Activated CD4-positive, alpha-beta T cell treated with anti-CD3 and anti-CD28 coated beads for 24 hours (primary cell): ENCODE results near the gene C3orf18.
"Not testable (repeated sequence)": the region's sequence is repeated elsewhere in the genome, so short reads cannot be mapped to it uniquely, and the experiment has no call there.

ENCODE experiments used
- DNase-seq, 2 donors: peaks; one replicate each; pipeline ENCODE4 v3.0.0-alpha.2; 2020; ENCODE audit warnings: low read depth in 2 of 2

The C3orf18 gene

GRCh38 chr3:50523279-50523811 is 44.2 kb downstream of the C3orf18 start:
- no peak for DNase-seq

- no peak for DNase-seq
These were observed 46.0 kb downstream of the C3orf18 start for GRCh38 chr3:50521572-50521971.

GRCh38 chr3:50520849-50521248 is 46.7 kb downstream of the C3orf18 start:
- no peak for DNase-seq

- DNase-seq: peak; percentile 65 to 70
These were observed 48.0 kb downstream of the C3orf18 start for GRCh38 chr3:50519471-50520089.

GRCh38 chr3:50518436-50518835 is 49.1 kb downstream of the C3orf18 start:
- no peak for DNase-seq

GRCh38 chr3:50517721-50518206 is 49.8 kb downstream of the C3orf18 start:
- DNase-seq: no peak

- no peak for DNase-seq
These were observed 51.1 kb downstream of the C3orf18 start for GRCh38 chr3:50516440-50516871.

- DNase-seq: no peak
These were observed 51.7 kb downstream of the C3orf18 start for GRCh38 chr3:50515565-50516439.

GRCh38 chr3:50512908-50513307 is 54.6 kb downstream of the C3orf18 start:
- DNase-seq: not testable (repeated sequence)

GRCh38 chr3:50512131-50512530 is 55.4 kb downstream of the C3orf18 start:
- no peak for DNase-seq

GRCh38 chr3:50510325-50510724 is 57.2 kb downstream of the C3orf18 start:
- DNase-seq: no peak

- no peak for DNase-seq
These were observed 57.8 kb downstream of the C3orf18 start for GRCh38 chr3:50509715-50510114.

GRCh38 chr3:50508821-50509220 is 58.7 kb downstream of the C3orf18 start:
- no peak for DNase-seq
